Endothelial cell (in vitro differentiated cells): ENCODE measurements around the gene EHBP1. TPM values are rescaled to one million over a fixed set of nuclear protein-coding genes. Genes with fewer than 3 reads are reported as not detected.

Experiments used
- DNase-seq: peaks from one replicate; pipeline ENCODE4 v3.0.0; 2021; ENCODE audit warnings: low spot score
- H3K27ac Mint-ChIP-seq: one replicate; pipeline ENCODE4 v1.8.0; 2021; ENCODE audit warnings: mixed read lengths, inconsistent platforms; ENCODE audit not compliant: unreplicated experiment
- H3K27me3 Mint-ChIP-seq: one replicate; pipeline ENCODE4 v1.8.0; 2021; ENCODE audit warnings: mild to moderate bottlenecking, moderate library complexity, mixed read lengths, inconsistent platforms; ENCODE audit not compliant: unreplicated experiment
- H3K36me3 Mint-ChIP-seq: one replicate; pipeline ENCODE4 v1.8.0; 2021; ENCODE audit warnings: mild to moderate bottlenecking, low read depth, mixed read lengths, inconsistent platforms; ENCODE audit not compliant: unreplicated experiment
- H3K4me1 Mint-ChIP-seq: one replicate; pipeline ENCODE4 v1.8.0; 2021; ENCODE audit warnings: mild to moderate bottlenecking, mixed read lengths, inconsistent platforms; ENCODE audit not compliant: unreplicated experiment
- H3K4me3 Mint-ChIP-seq: one replicate; pipeline ENCODE4 v1.8.0; 2021; ENCODE audit warnings: mild to moderate bottlenecking, mixed read lengths, inconsistent platforms; ENCODE audit not compliant: unreplicated experiment
- H3K9me3 Mint-ChIP-seq: one replicate; pipeline ENCODE4 v1.8.0; 2021; ENCODE audit warnings: mixed read lengths, inconsistent platforms; ENCODE audit not compliant: unreplicated experiment
- total RNA-seq: library from RNA; stranded (reverse); fragmentation: NEBNext Ultra II Directional; extraction: Animal tissue kit (Norgen Biotek cat#: 25700); gene quantifications from one replicate; pipeline ENCODE4 v1.2.1, GENCODE V29; 2021; ENCODE audit not compliant: unreplicated experiment
- TF ChIP-seq, protein P1 (sequence below): fragments of 200-600 bp; sonication (generic); IDR thresholded peaks from one replicate; pipeline ENCODE4 v1.5.0; 2021; ENCODE audit warnings: antibody characterized with exemption; ENCODE audit not compliant: unreplicated experiment

The EHBP1 gene
- total RNA-seq, 1 donor from 2014 or later = 54.4 TPM

DNA sequence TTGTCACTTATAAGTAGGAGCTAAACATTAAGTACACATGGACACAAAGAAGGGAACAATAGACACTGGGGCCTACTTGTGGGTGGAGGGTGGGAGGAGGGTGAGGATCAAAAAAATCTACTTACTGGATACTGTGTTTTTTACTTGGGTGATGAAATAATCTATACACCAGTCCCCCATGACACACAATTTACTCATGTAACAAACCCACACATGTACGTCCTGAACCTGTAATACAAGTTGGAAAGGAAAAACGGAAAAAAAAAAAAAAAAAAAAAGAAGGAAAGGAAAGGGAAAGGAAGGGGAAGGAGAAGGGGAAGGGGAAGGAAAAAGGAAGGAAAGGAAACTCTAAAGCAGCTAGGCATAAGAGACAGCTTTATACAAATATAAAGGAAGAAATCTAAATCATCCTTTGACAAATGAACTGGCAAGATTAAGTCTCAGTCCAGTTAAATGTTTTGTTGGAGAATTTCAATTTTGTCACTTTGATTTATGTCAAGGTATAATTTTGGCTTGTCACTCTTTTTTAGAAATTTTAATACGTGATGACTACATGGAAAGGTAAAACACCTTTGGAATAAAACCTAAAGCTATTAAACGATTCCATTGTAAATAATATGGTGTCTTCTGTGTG, 175.8 kb downstream of the EHBP1 start:
- Mint-ChIP-seq H3K27ac (no peak overlapping the region), H3K4me3 (no peak overlapping the region), H3K4me1 (no peaks in the 10 kb centered on the region), H3K27me3 (peaks cover 4% of the 10 kb centered on the region), H3K9me3 (no peaks in the 10 kb centered on the region), H3K36me3 (peaks cover 39% of the 10 kb centered on the region)
- TF ChIP-seq, protein P1, sequence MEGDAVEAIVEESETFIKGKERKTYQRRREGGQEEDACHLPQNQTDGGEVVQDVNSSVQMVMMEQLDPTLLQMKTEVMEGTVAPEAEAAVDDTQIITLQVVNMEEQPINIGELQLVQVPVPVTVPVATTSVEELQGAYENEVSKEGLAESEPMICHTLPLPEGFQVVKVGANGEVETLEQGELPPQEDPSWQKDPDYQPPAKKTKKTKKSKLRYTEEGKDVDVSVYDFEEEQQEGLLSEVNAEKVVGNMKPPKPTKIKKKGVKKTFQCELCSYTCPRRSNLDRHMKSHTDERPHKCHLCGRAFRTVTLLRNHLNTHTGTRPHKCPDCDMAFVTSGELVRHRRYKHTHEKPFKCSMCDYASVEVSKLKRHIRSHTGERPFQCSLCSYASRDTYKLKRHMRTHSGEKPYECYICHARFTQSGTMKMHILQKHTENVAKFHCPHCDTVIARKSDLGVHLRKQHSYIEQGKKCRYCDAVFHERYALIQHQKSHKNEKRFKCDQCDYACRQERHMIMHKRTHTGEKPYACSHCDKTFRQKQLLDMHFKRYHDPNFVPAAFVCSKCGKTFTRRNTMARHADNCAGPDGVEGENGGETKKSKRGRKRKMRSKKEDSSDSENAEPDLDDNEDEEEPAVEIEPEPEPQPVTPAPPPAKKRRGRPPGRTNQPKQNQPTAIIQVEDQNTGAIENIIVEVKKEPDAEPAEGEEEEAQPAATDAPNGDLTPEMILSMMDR = no peak
- DNase-seq = no peak

DNA sequence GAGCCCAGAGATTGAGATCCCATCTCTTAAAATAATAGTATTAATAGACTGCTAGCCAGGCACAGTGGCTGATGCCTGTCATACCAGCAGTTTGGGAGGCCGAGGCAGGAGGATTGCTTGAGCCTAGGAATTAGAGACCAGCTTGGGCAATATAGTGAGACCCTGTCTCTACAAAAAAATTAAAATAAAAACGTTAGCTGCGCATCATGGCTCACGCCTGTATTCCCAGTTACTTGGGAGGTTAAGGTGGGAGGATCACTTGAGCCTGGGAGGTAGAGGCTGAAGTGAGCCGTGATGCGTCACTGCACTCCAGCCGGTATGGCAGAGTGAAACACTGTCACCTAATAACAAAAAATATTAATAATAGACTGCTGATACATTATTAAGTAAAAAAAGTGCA, 178.1 kb downstream of the EHBP1 start:
- Mint-ChIP-seq H3K4me1 (no peaks in the 10 kb centered on the region), H3K36me3 (peaks cover 17% of the 10 kb centered on the region), H3K4me3 (no peak overlapping the region), H3K27me3 (peaks cover 4% of the 10 kb centered on the region), H3K27ac (no peak overlapping the region), H3K9me3 (no peaks in the 10 kb centered on the region)
- TF ChIP-seq, protein P1 = no peak
- DNase-seq = no peak

DNA sequence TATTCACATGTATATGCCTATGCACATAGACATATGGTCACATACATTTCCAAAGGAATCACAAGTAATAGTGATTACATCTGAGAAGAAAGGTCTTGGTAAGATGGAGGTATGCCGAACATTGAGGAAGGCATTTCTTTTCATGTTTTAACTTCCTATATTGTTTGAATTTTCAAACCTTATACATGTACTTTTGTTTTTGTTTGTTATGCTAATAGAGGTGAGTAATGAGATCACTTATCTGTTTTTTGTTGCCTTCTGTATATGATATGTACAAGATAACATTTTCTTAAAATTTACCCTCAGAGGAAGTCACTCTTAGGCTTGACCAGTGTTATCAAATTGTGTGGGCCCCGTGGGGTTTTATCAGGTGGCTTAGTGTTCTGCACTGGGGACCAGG, 178.6 kb downstream of the EHBP1 start:
- Mint-ChIP-seq H3K4me3 (no peak overlapping the region), H3K27ac (no peak overlapping the region), H3K9me3 (no peaks in the 10 kb centered on the region), H3K27me3 (peaks cover 4% of the 10 kb centered on the region), H3K4me1 (no peaks in the 10 kb centered on the region), H3K36me3 (peaks cover 15% of the 10 kb centered on the region)
- no peak for DNase-seq
- TF ChIP-seq, protein P1 = no peak

DNA sequence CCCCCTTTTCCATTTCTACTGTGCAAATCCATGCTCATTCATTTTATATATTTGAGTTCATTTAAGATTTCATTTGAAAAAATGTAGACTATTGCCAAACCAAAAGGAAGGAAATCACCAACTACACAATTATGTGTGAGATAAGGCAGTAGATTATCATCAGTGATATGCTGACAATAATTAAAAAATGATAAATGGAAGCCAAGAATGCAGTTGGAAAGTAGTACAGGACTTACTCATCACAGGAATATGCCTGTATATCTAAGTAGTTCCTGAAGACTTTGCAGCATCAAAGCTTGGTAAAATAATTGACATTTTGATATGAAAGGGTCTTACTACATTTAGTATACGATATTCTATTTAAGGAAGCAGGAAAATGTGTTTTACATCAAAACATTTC, 179.0 kb downstream of the EHBP1 start:
- Mint-ChIP-seq H3K36me3 (peaks cover 11% of the 10 kb centered on the region), H3K9me3 (no peaks in the 10 kb centered on the region), H3K4me3 (no peak overlapping the region), H3K27me3 (peaks cover 3% of the 10 kb centered on the region), H3K4me1 (no peaks in the 10 kb centered on the region), H3K27ac (no peak overlapping the region)
- no peak for DNase-seq
- TF ChIP-seq, protein P1 = no peak

DNA sequence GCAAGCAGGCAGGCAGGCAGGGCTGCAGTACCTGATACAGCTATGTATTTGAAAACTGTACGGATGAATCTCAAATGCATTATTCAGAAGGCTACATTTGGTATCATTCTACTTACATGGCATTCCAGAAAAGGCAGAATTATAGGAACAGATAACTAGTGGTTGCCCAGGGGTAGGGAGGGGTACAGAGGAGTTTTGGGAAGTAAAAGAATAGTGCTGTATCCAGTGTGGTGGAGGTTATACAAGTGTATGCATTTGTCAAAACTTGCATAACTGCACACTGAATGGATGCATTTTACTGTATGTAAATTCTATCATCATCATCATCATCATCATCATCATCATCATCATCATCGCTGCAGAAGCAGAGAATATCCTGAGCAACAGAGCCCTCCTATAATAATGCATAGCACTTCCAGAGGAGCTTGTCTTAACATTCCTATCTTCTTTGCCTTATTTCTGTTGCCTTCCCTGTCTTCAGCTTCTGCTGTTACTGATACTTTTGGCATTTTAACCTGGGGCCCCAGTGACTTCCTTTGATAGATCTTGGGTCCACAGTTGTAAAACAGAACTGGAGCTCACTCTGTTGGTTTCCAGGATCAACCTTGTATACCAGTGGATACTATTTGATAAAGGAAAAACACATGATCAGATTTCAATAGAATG, 189.6 kb downstream of the EHBP1 start:
- Mint-ChIP-seq H3K27me3 (no peaks in the 10 kb centered on the region), H3K27ac (no peak overlapping the region), H3K4me3 (no peak overlapping the region), H3K36me3 (no peaks in the 10 kb centered on the region), H3K9me3 (no peaks in the 10 kb centered on the region), H3K4me1 (no peaks in the 10 kb centered on the region)
- DNase-seq = no peak
- TF ChIP-seq, protein P1 = no peak
